ENCODE data around the gene VAMP2.

The VAMP2 gene

DNA sequence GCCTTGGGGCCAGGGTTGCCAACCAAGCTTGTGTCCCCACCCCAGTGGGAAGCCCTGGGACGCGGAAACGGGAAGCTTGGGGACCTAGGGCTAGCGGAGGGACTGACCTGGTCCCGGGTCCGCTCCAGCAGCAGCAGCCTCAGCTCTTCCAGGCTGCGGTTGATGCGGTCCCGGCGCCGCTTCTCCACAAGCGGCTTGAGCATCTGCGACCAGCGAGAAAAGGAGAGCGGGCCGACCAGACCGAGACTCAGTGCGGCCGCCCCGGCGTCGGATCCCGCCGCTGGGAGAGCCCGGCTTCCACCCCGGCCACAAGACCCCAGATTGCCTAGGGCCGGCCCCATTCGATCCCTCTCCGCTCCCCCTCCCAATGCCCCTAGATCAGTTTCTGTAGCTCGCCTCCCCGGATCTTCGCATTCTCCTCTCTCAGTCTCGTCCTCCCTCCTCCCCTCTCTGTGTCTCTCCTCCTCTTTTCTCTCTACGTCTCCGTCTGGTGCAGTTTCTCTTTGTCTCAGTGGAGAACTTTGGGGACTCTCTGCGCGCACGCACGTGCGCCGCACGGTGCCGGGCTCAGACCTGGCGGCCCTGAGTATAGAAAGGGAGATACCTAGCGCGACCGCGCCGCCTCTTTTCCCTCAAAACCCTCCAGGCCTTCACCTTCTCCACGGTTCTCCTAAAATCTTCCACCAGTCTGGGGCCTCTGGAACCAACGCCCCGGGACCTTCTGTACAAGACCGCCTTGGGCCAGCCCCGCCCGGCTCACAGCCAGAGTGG, 39.6 kb downstream of the VAMP2 start:
- no peak for DNase-seq (ENCODE audit: low read depth)

DNA sequence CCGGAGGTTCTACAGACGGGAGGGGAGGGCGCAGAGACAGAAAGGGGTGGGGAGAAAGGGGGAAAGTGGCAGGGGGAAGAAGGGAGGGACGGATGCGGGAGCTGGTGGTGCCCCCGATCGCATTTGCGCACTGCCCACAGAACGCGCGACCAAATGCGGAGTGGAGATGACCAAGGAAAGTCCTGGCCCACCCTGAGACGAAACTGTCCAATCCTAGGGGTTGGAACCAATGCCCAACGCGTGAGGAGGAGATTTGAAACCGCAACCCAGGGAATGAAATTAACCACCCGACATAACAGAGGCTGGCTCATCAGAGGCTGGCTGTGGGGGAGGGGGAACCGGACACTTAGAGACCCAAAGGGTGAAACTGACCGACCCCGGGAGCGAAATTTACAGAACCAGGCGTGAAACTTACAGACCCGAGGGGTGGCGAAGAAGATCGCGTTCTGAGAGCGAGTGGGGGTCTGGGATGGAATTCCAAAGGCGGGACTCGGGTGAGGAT, 40.3 kb downstream of the VAMP2 start:
- peak; percentile 51 for DNase-seq (ENCODE audit: low read depth)

DNA sequence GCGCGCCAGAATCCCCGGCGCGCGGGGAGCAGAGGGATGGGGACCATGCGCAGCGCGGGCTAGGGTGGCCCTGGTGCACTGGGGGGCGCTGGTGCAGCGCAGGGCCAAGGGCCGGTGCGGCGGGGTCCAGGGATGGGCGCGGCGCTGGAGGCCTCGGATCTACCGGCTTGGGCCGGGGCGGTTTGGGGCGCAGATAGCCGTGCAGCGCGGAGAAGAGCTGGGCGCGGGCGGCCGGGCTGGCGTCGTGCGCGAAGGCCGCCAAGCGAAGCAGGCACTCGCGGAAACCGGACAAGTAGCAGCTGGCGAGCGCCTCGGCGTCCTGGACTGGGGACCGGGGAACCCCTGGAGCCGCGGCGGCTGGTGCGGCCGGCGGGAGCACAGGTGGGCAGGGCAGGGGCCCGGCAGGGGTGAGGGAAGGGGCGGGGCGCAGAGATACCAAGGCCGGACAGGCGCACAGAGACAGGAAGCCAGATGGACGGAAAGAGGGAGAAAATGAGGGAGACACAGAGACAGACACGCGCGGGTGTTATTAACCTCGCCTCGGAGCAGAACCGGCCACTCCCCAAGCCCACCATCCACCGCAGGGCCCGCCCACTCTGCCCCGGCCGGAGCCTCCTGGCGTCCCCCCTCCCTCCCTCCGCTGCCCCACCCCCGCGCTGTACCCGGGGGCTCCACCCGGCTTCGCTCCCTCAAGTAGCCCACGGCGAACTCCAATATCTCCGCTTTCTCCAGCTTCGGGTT, 40.9 kb downstream of the VAMP2 start:
- DNase-seq (ENCODE audit: low read depth): peak; percentile 61

DNA sequence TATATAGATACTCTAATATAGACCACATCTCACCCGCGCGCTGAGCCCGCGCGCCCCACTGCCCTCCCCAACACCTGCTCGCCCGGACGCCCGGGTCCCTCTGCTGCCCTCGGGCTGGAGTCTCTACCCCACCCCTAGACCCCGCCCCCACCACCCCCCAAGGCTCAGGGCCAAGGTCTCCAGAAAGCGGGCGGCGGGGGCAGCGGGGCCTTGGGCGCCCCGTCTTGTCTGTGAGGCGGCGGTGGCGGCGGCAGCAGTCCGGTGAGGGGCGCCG, 41.4 kb downstream of the VAMP2 start:
- no peak for DNase-seq (ENCODE audit: low read depth)

DNA sequence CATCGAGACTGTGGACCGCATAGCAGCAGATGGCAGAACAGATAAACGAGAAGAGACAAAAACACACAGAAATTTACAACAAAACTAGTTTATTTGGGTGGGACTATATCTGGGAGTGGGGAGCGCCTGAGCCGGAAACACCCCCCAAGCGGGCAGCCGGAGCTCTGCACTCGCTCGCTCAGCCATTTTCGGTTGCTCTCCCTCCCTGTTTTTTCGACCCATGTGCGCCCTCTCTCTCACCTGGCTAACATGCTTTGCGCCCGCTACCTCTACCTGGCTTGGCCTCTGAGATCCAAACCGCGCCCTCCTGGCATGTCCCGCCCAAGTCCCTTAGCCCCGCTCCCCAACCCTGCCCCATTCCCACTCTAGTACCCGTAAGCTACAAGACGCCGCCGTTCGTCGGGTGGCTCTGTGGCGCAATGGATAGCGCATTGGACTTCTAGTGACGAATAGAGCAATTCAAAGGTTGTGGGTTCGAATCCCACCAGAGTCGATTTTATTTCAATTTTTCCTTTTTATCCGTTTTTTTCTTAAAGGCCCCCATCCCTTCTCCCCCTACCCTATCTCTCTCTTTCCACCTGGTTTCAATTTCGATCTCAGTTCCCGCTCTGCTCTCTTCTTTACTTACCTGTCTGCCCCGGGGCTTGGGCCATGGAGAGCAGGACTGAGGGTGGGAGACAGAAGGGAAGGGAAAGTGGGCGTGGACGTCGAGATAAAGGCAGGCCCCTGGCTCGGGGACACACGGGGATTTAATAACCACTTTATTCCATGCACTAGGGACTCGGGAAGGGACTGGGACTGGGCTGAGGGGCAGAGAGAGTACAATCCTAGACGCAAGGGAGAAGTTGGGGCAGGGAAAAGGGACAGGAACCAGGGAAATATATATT, 42.0 kb downstream of the VAMP2 start:
- peak; percentile 69 for DNase-seq (ENCODE audit: low read depth)

DNA sequence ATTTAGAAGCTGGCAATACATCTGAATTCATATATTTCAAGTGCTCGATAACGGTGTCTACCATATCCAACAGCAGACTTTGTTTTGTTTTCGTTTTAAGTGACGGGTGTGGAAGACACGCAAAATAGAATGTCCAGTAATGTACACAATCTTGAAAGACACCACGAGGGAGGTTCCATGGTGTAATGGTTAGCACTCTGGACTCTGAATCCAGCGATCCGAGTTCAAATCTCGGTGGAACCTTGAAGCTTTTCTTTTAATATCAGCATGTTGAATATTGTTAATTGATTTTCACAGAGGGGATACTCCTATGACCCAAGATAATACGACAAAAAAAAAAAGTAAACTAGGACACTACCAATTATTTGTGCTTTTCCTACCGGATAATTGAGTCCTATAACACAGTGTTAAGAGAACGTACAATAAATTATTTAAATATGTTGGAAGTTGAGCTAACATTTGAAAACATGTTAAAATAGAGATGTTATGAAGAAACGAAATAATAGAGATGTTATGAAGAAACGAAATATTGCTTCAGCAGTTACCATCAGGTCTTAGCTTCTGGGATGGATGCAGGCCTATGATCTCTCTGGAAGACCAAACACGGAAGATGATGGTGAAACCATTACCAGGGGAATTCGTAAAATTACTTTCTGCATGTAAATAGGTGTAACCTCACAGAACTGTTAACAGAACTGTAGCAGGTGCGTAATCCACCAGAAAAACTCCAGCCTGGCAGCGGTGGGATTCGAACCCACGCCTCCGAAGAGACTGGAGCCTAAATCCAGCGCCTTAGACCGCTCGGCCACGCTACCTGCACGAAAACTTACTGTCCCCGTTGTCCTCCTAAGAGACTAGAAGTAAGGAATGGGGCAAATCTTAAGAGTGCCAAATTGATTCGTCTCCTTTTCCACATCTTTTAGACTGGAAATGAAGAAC, 42.9 kb downstream of the VAMP2 start:
- peak; percentile 90 for DNase-seq (ENCODE audit: low read depth)

DNA sequence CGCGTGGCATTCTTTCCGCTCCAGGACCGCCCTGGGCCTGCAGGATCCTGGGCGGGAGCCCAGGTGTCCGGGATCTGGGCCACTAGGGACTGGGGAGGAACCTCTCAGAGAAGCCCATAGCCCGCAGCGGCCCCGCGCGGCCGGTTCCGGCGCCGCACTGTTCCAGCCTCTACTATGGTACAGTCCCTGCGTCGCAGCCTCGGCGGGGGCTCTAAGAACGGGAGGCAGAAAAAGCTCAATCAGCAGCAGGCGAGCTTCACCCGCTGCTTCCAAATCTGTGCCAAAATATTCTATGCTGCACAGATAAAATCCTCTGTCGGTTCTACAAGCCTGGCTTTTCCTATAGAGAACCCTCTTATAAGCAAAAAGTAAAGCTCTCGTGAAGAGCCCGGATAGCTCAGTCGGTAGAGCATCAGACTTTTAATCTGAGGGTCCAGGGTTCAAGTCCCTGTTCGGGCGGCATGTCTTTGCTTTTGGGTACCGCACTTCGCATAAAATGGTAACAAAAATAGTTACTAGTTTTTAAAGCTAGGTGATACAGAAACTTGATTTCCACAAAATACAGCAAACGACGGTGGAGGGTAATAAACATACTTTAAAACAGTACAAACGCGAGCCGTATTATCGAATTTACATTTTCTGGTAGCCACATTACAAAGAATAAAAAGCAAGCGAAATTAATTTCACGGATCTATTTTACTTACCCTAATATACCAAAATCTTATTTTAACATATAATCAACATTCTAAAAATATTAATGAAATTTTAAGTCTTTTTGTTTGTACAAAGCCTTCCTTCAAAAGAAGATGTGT, 43.8 kb downstream of the VAMP2 start:
- peak; percentile 72 for DNase-seq (ENCODE audit: low read depth)

DNA sequence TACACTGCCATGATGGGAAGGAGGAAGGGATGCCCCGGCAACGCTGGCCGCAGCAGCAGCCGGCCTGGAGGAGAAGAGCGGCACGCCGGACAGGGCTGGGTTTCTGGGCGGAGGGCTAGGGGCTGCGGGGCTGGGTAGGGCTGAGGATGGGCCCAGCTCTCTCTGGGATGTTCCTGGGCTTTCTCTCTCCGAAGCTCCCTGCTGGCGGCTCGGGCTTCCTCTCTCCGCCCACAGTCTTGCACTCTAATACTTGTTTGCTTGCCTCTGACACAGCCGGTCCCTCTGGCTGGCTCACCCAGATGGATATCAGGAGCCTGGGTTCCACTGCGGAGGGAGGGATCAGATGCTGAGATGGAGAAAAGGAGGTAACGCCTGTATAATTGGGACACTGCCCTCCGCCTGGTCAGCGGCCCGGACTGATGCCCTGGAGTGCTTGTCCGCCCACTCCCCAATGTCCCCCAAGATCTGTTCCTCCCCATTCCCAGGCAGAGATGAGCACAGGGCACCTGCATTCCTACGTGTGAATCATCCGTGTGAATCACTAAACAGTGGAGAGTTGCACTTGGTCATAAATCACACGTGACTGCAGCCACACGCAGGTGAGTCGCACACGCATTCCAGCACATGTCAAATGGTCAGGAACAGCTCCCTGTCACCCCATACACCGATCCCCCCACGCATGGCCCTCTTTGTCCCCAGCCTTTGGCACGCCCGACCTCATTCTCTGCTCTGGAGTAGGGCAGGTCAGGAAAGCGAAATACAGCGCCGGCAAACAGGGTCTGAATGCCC, 44.6 kb downstream of the VAMP2 start, which contains the start of gene ALOXE3:
Gene ALOXE3 (minus strand): TSS at position 535 of the 789 bp plus-strand sequence. CDS start 524 bp downstream, at position 11.
- DNase-seq (ENCODE audit: low read depth): no peak

DNA sequence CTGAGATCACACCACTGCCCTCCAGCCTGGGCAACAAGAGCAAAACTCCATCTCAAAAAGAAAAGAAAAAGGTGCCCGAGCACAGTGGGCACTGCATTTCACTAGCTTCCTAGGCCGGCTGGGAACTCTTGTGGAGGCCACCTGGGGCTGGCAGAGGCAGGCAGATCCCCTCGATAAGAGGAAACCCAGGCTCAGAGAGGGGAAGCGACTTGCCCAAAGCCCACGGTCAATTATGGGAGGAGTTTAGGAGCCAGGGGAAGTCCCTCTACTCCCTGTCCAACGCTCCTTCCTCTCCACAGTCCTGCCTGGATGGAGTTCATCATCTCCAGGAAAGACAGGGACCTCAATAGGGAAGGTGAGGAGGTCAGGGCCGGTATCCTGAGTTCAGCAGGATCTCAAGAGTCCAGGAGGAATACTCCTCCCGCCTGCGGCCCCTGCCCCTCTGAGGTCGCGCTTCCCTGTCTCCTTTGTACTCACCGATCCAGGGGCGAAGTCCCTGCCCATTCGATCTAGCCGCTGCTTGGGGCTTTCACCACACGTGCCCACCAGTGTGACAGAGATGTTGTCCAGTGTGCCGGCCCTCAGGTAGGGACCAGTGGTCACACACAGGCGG, 45.3 kb downstream of the VAMP2 start:
- no peak for DNase-seq (ENCODE audit: low read depth)

DNA sequence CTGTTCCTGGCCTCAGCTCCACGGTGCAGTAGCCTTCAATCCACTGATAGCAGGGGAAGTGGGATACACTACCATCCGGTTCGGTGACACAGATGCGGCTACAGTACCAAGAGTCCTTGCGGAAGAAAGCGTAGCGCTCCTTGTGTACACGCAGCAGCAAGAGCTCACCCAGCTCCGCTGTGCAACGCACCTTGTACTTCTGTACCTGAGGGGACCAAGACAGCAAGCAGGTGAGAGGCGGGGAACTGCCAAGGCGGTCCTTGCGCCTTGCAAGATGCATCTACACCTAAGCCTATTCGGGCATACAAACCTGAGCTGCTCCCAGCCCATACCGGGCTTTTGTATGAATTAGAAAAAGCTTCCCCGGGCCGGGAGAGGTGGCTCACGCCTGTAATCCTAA, 46.0 kb downstream of the VAMP2 start:
- no peak for DNase-seq (ENCODE audit: low read depth)

DNA sequence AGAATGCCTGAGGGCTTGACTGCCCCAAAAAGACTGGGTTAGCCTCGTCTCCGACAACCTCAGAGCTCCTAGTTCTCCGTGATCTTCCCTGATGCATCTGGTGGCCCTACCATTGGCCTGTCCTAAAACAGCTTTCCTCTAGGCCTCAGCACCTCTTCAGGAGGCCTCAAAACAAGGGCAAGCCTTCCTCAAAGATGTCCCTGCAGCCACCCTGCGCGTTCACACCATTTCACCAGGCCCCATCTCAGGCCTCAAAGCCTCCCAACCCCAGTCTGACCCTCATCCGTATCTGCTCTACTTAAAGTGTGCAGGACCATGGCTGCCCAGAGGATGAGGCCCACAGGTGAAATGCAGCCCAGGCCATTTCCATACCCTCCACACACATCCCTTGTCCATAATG, 51.8 kb downstream of the VAMP2 start:
- DNase-seq (ENCODE audit: low read depth): no peak

DNA sequence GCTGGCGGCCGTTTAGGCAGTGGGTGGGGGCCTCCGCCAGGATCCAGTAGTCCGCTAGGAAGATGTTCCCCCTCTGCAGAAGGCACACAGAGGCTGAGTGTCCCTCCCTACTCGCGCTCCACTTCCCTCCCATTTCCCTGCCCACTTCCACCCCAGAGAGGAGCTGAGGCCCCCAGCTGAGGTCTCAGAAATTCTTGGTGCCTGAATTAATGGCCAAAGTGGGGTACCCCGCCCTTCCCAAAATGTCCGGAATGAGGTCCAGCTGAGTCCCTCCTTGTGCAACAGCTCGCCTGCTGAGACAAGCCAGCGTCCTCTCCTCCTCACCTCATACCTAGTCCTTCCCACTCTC, 52.3 kb downstream of the VAMP2 start:
- DNase-seq (ENCODE audit: low read depth): no peak

DNA sequence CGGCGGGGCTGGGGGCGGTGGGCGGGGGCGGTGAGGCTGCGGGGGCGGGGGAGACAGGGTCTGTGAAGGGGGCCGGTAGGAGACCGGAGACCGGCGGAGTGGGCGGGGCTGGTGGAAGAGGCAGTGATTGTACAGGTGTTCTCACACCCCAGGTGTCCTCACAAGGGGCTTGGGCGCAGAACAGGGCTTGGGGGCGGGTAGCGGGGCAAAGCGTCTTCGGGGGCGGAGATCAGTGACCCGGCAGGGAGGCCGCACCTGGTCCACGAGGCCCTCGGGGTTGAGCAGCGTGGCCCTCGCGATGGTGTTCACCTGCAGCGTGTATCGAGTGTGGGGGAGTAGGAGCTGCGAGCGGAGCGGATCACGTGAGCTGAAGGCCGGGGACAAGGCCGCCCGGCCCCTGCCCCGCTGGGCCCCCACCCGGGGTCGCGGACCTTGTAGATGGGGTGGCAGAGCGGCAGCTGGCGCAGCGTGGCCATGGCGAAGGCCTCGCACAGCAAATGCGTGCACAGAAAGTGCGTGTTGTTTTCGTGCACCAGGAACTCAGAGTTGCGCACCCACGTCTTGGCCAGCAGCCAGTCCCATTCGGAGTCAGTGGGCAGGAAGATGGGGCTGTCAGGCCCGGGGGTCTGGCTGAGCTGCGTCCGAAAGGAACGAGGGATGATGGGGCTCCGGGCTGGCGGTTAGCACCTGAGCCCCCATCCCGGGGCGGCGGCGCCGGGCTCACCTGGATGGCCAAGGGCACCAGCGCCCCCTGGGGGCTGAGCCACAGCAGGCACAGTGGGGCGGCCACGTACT, 52.9 kb downstream of the VAMP2 start:
- DNase-seq (ENCODE audit: low read depth): no peak

All from fibroblast of gingiva (primary cell).